ENCODE data around the gene KIF18B.

The KIF18B gene

DNA sequence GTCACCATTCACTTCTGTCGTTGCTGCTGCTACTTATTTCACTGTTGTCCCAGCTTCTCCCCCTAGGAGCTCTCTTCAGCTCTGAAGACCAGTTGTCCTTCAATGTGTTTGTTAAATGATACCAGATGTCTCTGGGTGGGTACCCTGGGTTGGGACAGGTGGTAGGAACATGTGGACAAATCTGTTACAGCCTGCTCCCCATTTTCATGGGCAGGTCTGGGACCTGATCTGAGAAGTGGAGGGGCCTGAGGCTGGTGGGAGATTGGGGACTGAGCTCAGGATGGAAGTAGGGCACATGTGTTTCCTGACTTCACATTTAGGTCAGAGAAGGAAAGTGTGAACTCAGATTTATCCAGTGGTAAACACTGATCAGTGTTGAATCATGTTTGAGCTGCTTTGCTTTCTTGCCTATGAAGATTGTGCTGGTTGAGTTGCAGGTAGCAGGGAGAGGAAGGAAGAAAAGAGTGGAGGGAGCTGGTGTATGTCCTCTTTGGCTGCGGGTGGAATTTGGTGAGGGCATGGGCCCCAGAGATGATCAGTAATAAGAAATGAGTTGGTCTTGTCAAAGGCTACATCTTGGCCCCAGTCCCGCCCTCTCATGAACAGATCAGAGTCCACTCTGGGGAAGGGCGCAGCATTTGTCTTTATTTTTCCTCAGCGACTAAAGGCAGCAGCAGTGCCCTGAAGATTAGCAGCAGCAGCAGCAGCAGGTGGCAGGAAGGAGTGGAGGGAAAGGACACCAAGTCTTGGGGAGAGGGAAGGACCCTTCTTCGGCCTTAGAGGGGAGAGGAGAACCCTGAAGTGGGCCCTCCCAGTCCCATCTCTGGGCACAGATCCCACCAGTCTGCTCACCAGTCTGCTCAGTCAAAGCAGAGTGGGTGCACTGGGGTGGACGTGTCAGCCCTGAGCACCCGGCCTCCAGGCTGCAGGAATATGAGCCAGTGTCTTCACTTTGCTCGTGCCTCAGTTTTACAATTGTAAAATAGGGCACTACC is 42.3 kb downstream of the KIF18B start:
- no peak for DNase-seq (ENCODE audit: low read depth)

- DNase-seq (ENCODE audit: low read depth), result no peak
Measured at GRCh38 chr17:44904001-44904984, 43.3 kb downstream of the KIF18B start.

DNA sequence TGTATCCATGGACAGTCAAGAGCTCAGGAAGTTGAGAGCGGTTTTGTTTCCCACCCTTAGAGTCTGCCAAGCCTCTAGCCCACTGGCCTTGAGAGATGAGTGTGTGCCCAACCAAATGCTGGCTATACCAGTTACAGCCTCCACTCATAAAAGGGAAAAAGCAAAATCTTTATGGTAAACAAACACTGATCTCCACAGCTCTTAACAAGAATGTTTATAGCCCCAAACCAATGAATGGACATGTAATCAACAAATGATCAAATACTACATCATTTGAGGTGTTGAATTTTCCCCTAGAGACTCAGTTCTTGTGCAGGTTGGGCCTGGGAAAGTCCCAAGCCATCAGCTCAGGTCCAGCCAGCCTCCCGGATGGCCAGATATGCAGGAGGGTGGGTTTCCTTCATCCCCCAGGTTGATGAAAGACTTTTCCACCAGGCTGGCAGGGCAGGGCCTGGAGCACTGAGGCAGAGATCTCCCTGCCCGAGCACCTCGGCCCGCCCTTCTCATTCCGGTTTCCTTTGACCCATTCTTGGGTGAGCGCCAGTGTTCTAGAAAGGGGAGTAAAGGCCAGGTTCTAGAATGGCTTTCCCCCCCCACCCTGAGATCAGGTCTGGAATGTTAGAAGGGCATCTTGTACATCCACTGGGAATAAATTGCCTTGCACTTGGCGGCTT is 44.4 kb downstream of the KIF18B start:
- no peak for DNase-seq (ENCODE audit: low read depth)

- DNase-seq (ENCODE audit: low read depth), result no peak
Measured at GRCh38 chr17:44902135-44902760, 45.3 kb downstream of the KIF18B start.

GRCh38 chr17:44901411-44901921 is 46.1 kb downstream of the KIF18B start:
- DNase-seq (ENCODE audit: low read depth), result peak; percentile 37

- DNase-seq (ENCODE audit: low read depth), result peak; percentile 88
Measured at GRCh38 chr17:44900894-44901293, 46.7 kb downstream of the KIF18B start.

- DNase-seq (ENCODE audit: low read depth), result peak; percentile 81
Measured at GRCh38 chr17:44899074-44899782, 48.3 kb downstream of the KIF18B start, which contains the start of gene EFTUD2. Gene EFTUD2, minus strand, starts transcription at chr17:44899445. Its CDS starts 4,924 bp downstream, at chr17:44894521.

- no peak for DNase-seq (ENCODE audit: low read depth)
Measured at GRCh38 chr17:44898768-44899073, 48.9 kb downstream of the KIF18B start.

- DNase-seq (ENCODE audit: low read depth), result no peak
Measured at GRCh38 chr17:44894642-44895041, 52.9 kb downstream of the KIF18B start.

DNA sequence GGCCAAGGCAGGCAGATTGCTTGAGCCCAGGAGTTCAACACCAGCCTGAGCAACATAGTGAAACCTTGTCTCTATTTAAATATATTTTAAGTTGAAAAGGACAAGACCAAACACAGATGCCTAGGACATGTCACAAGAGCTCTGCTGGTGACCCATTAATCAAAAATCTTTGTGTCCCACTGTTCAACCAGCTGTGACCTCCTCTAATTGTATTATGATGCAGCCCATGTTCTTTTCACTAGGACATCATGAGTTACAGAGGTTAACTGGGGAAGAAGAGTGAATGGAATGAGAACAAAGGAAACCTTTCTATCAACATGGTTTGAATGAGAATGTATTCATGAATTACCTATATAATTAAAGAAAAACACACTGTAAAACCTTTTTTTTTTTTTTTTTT is 55.3 kb downstream of the KIF18B start:
- no peak for DNase-seq (ENCODE audit: low read depth)

GRCh38 chr17:44889003-44889402 is 58.6 kb downstream of the KIF18B start:
- DNase-seq (ENCODE audit: low read depth), result no peak

DNA sequence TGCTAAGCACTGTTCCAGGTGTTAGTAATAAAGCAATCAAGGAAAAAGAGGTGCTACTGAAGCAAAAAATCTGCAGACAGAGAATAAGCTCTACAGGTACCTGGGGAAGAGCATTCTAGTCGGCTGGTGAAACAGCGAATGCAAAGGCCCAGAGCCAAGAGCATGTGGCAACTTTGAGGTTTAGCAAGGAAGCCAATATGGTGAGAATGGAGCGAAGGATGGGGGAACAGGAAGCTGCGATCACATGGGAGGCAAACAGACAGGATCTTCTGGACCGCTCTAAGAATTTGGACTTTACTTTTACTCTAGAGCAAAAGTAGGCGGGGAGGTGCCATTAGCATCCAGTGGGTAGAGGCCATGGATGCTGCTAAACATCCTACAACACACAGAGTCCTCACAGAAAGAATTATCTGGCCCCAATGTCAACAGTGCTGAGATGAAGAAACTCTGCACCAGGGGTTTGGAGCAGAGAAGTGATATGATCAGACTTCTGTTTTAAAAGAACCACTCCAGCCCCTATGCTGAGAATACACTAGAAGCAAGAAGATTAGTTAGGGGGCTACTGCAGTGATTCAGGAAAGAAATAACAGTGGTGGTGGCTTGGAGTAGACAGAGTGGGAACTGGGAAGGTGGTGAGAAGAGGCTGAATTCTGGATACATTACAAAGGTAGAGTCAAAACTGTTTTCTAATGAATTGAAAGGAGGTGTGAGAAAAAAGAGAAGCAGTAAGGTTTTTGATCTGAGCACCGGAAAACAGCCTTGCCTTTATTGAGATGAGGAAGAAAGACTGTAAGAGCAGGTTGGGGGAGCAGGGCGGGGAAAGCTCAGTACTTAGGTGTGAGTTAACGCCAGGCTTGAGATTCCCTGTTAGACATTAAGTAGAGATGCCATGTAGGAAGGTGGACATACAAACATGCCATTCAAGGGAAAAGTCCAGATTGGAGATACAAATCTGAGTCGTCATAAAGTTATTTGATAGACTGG is 59.3 kb downstream of the KIF18B start:
- no peak for DNase-seq (ENCODE audit: low read depth)

- no peak for DNase-seq (ENCODE audit: low read depth)
Measured at GRCh38 chr17:44887016-44887415, 60.6 kb downstream of the KIF18B start.

DNA sequence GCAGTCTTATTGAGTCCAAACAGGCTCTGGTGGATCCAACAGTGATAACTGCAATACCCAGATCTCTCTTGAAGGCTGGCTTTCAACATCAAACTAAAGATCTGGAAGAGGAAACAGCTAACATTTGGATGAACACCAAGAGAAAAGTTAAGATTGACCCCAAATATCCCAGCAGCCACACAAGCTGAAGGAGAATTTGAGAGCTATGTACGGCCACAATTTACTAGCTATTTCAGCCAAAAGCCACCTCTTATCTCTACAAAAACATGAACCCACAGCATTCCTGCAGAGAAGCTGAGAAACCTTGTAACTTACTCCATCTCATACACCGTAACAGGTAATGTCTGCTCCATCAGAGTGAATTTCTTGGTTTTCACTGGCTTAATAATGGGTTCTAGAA is 62.6 kb downstream of the KIF18B start:
- no peak for DNase-seq (ENCODE audit: low read depth)

DNA sequence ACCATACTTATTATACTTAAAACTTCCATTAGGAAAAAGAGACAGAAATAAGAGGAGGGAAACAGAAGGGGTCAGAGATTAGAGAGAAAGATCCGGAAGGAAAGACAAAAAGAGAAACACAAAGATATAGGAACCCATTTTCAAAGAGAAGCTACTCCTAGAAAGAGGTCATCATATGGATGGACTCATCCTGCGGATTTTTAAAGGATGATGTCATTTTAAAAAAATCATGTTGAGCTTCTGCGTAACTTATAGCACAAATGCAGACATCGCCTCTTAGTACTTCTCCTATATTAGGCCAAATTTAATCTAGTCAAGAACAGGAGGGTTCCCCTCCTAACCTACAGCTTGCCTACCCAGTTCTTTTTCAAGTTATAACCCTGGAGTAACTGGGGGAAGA is 66.4 kb downstream of the KIF18B start:
- DNase-seq (ENCODE audit: low read depth), result no peak

DNA sequence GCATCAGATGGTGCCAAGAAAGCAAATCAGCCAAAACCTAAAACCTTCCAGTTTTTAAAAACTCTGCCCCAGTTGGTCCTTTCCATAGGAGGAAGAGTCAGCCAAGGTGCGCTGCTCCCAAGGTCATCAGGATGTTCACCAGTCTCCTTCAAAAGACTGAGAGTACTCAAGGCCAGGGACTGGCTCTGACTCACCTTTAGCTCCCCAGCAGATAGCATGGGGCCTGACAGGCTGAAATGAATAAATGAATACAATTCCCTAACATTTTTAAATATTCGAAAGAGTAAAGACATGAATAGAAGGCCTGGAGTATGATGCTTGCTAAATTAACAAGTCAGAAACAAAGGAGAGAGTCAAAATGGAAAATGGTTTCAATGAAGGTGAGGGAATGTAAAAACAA is 67.5 kb downstream of the KIF18B start:
- DNase-seq (ENCODE audit: low read depth), result no peak

- DNase-seq (ENCODE audit: low read depth), result no peak
Measured at GRCh38 chr17:44879376-44879775, 68.2 kb downstream of the KIF18B start.

DNA sequence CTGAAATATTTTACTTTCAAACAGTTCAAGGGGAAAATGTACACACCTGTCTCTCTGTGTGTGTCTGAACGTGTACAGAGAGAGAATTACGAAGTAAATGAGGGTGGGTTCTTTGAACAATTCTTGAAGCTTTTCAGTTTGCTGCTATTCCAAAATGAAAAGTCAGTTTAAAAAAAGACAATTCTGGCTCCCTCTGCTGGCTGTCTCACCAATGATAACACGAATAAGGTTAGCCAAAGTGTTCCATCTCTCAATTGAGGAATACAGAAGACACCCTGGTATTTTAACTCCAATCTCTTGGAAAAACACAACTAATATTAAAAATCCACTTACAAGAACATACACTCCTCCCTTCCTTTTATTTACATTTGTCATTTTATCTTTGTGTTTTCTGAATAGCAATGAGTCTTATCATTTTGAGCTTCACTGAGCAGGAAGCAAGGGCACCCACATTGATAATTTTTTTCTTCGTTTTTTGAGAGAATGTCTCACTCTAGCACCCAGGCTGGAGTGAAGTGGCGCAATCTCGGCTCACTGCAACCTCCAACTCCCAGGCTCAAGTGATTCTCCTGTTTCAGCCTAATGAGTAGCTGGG is 68.8 kb downstream of the KIF18B start:
- DNase-seq (ENCODE audit: low read depth), result peak; percentile 23

- DNase-seq (ENCODE audit: low read depth), result no peak
Measured at GRCh38 chr17:44877121-44877520, 70.5 kb downstream of the KIF18B start.
